DND-41 (cell line): ENCODE data around the gene BRMS1.
"Not testable (repeated sequence)": the region's sequence is repeated elsewhere in the genome, so short reads cannot be mapped to it uniquely, and the experiment has no call there.

Experiments used
- ATAC-seq: fragments of 200-7000 bp; cut with Tn5 transposase; 3 replicates; pipeline ENCODE4 v1.9.1; 2021; ENCODE audit warnings: low read depth; ENCODE audit not compliant: insufficient read depth
- DNase-seq: peaks from one replicate; pipeline ENCODE4 v3.0.0-alpha.2; 2020
- H2AFZ ChIP-seq: 2 replicates; pipeline ENCODE4 v1.6.0; 2012; ENCODE audit warnings: low read depth, low read length
- H3K27ac ChIP-seq: 2 replicates; pipeline ENCODE4 v1.5.1; 2012; ENCODE audit warnings: low read length, inconsistent platforms
- H3K27me3 ChIP-seq: fragments of 200-600 bp; sonication (generic); 2 replicates; pipeline ENCODE4 v1.6.0; 2012; ENCODE audit warnings: low read length, mild to moderate bottlenecking, inconsistent platforms; ENCODE audit not compliant: insufficient read depth, poor library complexity
- H3K36me3 ChIP-seq: 2 replicates; pipeline ENCODE4 v1.5.1; 2012; ENCODE audit warnings: low read length, inconsistent platforms; ENCODE audit not compliant: insufficient read depth
- H3K4me1 ChIP-seq: 2 replicates; pipeline ENCODE4 v1.5.1; 2012; ENCODE audit warnings: mild to moderate bottlenecking, low read length; ENCODE audit not compliant: insufficient read depth
- H3K4me2 ChIP-seq: 2 replicates; pipeline ENCODE4 v1.6.0; 2012; ENCODE audit warnings: mild to moderate bottlenecking, moderate library complexity, low read length, inconsistent platforms; ENCODE audit not compliant: insufficient read depth
- H3K4me3 ChIP-seq, 2 experiments: fragments of 200-600 bp in 1 of 2; shearing (Covaris generic) in 1 of 2; 2 replicates each; pipeline ENCODE4 v1.5.1; 2012 to 2016; ENCODE audit warnings: inconsistent platforms in 2 of 2, low read length in 2 of 2, mild to moderate bottlenecking in 2 of 2, low read depth in 1 of 2, moderate library complexity in 1 of 2
- H3K79me2 ChIP-seq: 2 replicates; pipeline ENCODE4 v1.6.0; 2012; ENCODE audit warnings: low read length, inconsistent platforms; ENCODE audit not compliant: insufficient read depth
- H3K9ac ChIP-seq: 2 replicates; pipeline ENCODE4 v1.6.0; 2012; ENCODE audit warnings: low read depth, mild to moderate bottlenecking, inconsistent platforms, low read length, moderate library complexity
- H3K9me3 ChIP-seq: 2 replicates; pipeline ENCODE4 v1.5.1; 2012; ENCODE audit warnings: low read length, moderate library complexity, mild to moderate bottlenecking, inconsistent platforms; ENCODE audit not compliant: insufficient read depth, severe bottlenecking
- H4K20me1 ChIP-seq: 2 replicates; pipeline ENCODE4 v1.6.0; 2012; ENCODE audit warnings: low read length; ENCODE audit not compliant: insufficient read depth
- CTCF ChIP-seq: IDR thresholded peaks from 2 replicates; pipeline ENCODE4 v1.5.1; 2012; ENCODE audit warnings: borderline replicate concordance, low read length, moderate library complexity, mild to moderate bottlenecking; ENCODE audit not compliant: poor library complexity, severe bottlenecking; ENCODE audit errors: extremely low read depth
- EZH2 ChIP-seq: IDR thresholded peaks from 3 replicates; pipeline ENCODE4 v1.6.1; 2012; ENCODE audit warnings: borderline replicate concordance, low read depth, mild to moderate bottlenecking, moderate library complexity, low read length, inconsistent platforms; ENCODE audit not compliant: severe bottlenecking

The BRMS1 gene

GRCh38 chr11:66320289-66320688 is 24.6 kb downstream of the BRMS1 start:
- not testable (repeated sequence) for H3K4me2 ChIP-seq, ATAC-seq, H3K9me3 ChIP-seq, H3K36me3 ChIP-seq, H3K9ac ChIP-seq, H3K27me3 ChIP-seq, H4K20me1 ChIP-seq, H3K4me3 ChIP-seq, H2AFZ ChIP-seq, H3K27ac ChIP-seq, DNase-seq, H3K79me2 ChIP-seq
- H3K4me1 ChIP-seq: peaks cover 37% of the 10 kb centered on the region

- ATAC-seq: no peak
- H3K79me2 ChIP-seq: no peaks in the 10 kb centered on the region
- H3K4me3 ChIP-seq: peak overlapping the region in 1 of 2 experiments; percentile 41; a peak in 1 of 4 replicates
- peak overlapping the region; percentile 9 for H2AFZ ChIP-seq
- H3K9ac ChIP-seq: peak overlapping the region; percentile 47
- no peak for DNase-seq
- H3K4me2 ChIP-seq: peak overlapping the region; percentile 53
- H3K36me3 ChIP-seq: no peaks in the 10 kb centered on the region
- H3K27ac ChIP-seq: peak overlapping the region; percentile 99
- H3K9me3 ChIP-seq: no peaks in the 10 kb centered on the region
- H3K4me1 ChIP-seq: peaks cover 38% of the 10 kb centered on the region
- H4K20me1 ChIP-seq: 0 out of 2 replicates have a peak, but pooled peaks cover 2% of the 10 kb centered on the region
- no peak for TF ChIP-seq EZH2
- no peak for TF ChIP-seq CTCF
- no peaks in the 10 kb centered on the region for H3K27me3 ChIP-seq
These were observed 26.3 kb downstream of the BRMS1 start for GRCh38 chr11:66318600-66318970.

- H3K9me3 ChIP-seq: no peaks in the 10 kb centered on the region
- H3K4me2 ChIP-seq: peak overlapping the region; percentile 53
- peak overlapping the region in 1 of 2 experiments; percentile 41; a peak in 2 of 4 replicates for H3K4me3 ChIP-seq
- H3K79me2 ChIP-seq: no peaks in the 10 kb centered on the region
- peak; percentile 94 for DNase-seq
- H3K36me3 ChIP-seq: no peaks in the 10 kb centered on the region
- H3K4me1 ChIP-seq: peaks cover 45% of the 10 kb centered on the region
- H2AFZ ChIP-seq: peak overlapping the region; percentile 44
- 0 out of 2 replicates have a peak, but pooled peaks cover 2% of the 10 kb centered on the region for H4K20me1 ChIP-seq
- peak; percentile 88 for ATAC-seq
- H3K27ac ChIP-seq: peak overlapping the region; percentile 99
- TF ChIP-seq CTCF (no peak), EZH2 (no peak)
- peak overlapping the region; percentile 47 for H3K9ac ChIP-seq
- H3K27me3 ChIP-seq: no peaks in the 10 kb centered on the region
These were observed 26.9 kb downstream of the BRMS1 start for GRCh38 chr11:66317723-66318599.

DNA sequence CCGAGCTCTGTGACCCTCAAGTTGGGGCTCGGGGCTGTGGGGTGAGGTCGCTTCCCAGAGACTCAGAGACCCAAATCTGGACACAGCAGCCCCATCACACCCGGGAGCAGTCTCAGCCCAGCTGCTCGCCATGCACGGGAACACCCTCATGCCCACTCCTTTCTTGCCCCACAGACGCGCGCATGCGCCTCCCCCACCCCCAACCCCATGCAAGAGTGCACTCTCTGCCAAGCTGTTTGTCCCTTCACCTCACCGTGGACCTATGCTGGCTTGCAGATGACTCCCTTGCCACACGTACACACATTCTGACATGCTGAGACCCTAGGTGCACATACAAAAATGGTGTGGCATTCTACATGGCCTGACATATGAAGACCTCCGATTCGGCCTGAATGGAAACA is 27.6 kb downstream of the BRMS1 start:
- no peak for TF ChIP-seq CTCF
- H3K27me3 ChIP-seq: no peaks in the 10 kb centered on the region
- peak overlapping the region in 1 of 2 experiments; percentile 33; a peak in 1 of 4 replicates for H3K4me3 ChIP-seq
- H2AFZ ChIP-seq: peak overlapping the region; percentile 44; the same call in 1 of the 2 replicates
- DNase-seq (peak; percentile 59), ATAC-seq (peak; percentile 3; the same call in 1 of the 3 replicates)
- H3K79me2 ChIP-seq: no peaks in the 10 kb centered on the region
- no peaks in the 10 kb centered on the region for H3K36me3 ChIP-seq
- H3K9ac ChIP-seq: peak overlapping the region; percentile 47
- H3K9me3 ChIP-seq: no peaks in the 10 kb centered on the region
- peak overlapping the region; percentile 99 for H3K27ac ChIP-seq
- peak overlapping the region; percentile 53 for H3K4me2 ChIP-seq
- peaks cover 49% of the 10 kb centered on the region for H3K4me1 ChIP-seq
- H4K20me1 ChIP-seq: 0 out of 2 replicates have a peak, but pooled peaks cover 2% of the 10 kb centered on the region
